ENCODE results near the gene CAND2.

DNA sequence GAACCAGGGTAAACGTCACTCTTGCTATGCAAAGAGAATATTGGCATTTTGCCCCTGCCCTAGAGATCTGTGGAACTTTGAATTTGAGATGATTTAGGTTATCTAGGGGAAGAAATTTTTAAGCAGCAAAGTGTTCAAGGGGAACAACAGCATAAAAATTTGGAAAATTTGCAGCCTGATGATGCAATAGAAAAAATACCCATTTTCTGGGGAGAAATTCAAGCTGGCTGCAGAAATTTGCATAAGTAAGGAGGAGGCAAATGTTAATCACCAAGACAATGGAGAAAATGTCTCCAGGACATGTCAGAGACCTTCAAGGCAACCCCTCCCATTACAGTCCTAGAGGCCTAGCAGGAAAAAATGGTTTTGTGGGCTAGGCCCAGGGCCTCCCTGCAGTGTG is 49.3 kb downstream of the CAND2 start:
- TF ChIP-seq PML (IDR thresholded peaks at IDR 0.05; ENCODE audit: low read length), result no peak
- TF ChIP-seq STAT1 (conservative IDR thresholded peaks at IDR 0.05), result no peak
- TF ChIP-seq RBBP5 (conservative IDR thresholded peaks at IDR 0.05), result no peak
- no peak for TF ChIP-seq BHLHE40 (IDR thresholded peaks at IDR 0.05; ENCODE audit: borderline replicate concordance in 1 of 2, low read depth in 2 of 2, low read length in 1 of 2)
- no peak for TF ChIP-seq TCF12 (IDR thresholded peaks at IDR 0.05; ENCODE audit: low read depth, low read length)
- TF ChIP-seq, protein P1, sequence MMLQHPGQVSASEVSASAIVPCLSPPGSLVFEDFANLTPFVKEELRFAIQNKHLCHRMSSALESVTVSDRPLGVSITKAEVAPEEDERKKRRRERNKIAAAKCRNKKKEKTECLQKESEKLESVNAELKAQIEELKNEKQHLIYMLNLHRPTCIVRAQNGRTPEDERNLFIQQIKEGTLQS (IDR thresholded peaks at IDR 0.05; ENCODE audit: borderline replicate concordance, extremely low read depth, low read depth, low read length), result no peak
- TF ChIP-seq FOXM1 (IDR thresholded peaks at IDR 0.05; ENCODE audit: low read depth, low read length), result no peak
- TF ChIP-seq, protein P2, sequence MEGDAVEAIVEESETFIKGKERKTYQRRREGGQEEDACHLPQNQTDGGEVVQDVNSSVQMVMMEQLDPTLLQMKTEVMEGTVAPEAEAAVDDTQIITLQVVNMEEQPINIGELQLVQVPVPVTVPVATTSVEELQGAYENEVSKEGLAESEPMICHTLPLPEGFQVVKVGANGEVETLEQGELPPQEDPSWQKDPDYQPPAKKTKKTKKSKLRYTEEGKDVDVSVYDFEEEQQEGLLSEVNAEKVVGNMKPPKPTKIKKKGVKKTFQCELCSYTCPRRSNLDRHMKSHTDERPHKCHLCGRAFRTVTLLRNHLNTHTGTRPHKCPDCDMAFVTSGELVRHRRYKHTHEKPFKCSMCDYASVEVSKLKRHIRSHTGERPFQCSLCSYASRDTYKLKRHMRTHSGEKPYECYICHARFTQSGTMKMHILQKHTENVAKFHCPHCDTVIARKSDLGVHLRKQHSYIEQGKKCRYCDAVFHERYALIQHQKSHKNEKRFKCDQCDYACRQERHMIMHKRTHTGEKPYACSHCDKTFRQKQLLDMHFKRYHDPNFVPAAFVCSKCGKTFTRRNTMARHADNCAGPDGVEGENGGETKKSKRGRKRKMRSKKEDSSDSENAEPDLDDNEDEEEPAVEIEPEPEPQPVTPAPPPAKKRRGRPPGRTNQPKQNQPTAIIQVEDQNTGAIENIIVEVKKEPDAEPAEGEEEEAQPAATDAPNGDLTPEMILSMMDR (IDR thresholded peaks at IDR 0.05 in 2 of 3, conservative IDR thresholded peaks at IDR 0.05 in 1 of 3; ENCODE audit: control insufficient read depth in 2 of 3, extremely low read depth in 1 of 3, insufficient read depth in 1 of 3, low read depth in 3 of 3, low read length in 3 of 3), result no peak
- TF ChIP-seq TCF7 (IDR thresholded peaks at IDR 0.05; ENCODE audit: borderline replicate concordance), result no peak

Measured in GM12878 (cell line).